ENCODE results near the gene REC114.

The REC114 gene

DNA sequence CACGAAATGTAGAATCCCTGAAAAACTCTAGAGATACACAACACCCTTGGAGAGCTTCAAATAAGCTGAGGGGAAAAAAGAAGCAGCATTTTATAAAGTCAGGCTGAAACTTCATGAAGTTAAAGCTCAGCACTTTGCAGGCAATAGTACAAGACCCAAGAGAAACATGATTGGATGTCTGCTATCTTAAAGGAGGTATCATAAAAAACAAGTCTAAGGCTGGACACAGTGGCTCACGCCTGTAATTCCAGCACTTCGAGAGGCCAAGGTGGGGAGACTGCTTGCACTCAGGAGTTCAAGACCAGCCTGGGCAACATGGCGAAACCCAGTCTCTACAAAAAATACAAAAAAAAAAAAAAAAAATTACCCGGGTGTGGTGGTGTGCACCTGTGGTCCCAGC is 147.3 kb downstream of the REC114 start:
- 90% methylated on average over 2 of the region's 5 CpGs for WGBS (ENCODE audit: insufficient coverage)
- no peak for DNase-seq
- no peak overlapping the region for H3K27ac ChIP-seq (ENCODE audit: insufficient read depth in 1 of 2, low read depth in 1 of 2, low read length in 2 of 2, poor library complexity in 1 of 2, severe bottlenecking in 2 of 2)
- no peak overlapping the region for H3K4me3 ChIP-seq (ENCODE audit: control insufficient read depth in 1 of 7, extremely low read depth in 1 of 7, insufficient read depth in 4 of 7, low read depth in 2 of 7, low read length in 6 of 7)
- CTCF ChIA-PET, result interaction anchor here (0.6 to 1.9 kb wide), 4 partner anchors 19 to 324 kb away, joined by 3 to 5 read pairs (median 3); no protein-coding TSS in a partner anchor
- peaks cover 9 to 45% (median 26%) of the 10 kb centered on the region in 4 experiments for H3K36me3 ChIP-seq (ENCODE audit: control insufficient read depth in 4 of 4, insufficient read depth in 4 of 4, low read length in 3 of 4)
- no peaks in the 10 kb centered on the region for H3K9me3 ChIP-seq (ENCODE audit: control extremely low read depth in 1 of 5, control insufficient read depth in 4 of 5, insufficient read depth in 2 of 5, low read depth in 1 of 5, low read length in 4 of 5)
- no peaks in the 10 kb centered on the region for H3K27me3 ChIP-seq (replicated peaks in 2 of 5; ENCODE audit: control insufficient read depth in 4 of 5, insufficient read depth in 5 of 5, low read length in 4 of 5)
- H3K4me1 ChIP-seq (ENCODE audit: control extremely low read depth in 1 of 4, control insufficient read depth in 4 of 4, insufficient read depth in 4 of 4, low read length in 3 of 4), result peaks cover 0 to 14% (median 3%) of the 10 kb centered on the region in 4 experiments
- POLR2A ChIA-PET, result interaction anchor here (1.0 kb wide), 1 partner anchor 11 kb away, joined by 4 read pairs; no protein-coding TSS in a partner anchor

GRCh38 chr15:73593304-73594074 is 150.5 kb downstream of the REC114 start:
- Histone ChIP-seq H3K27ac (ENCODE audit: insufficient read depth in 1 of 2, low read depth in 1 of 2, low read length in 2 of 2, poor library complexity in 1 of 2, severe bottlenecking in 2 of 2) (no peak overlapping the region), H3K4me1 (ENCODE audit: control extremely low read depth in 1 of 4, control insufficient read depth in 4 of 4, insufficient read depth in 4 of 4, low read length in 3 of 4) (peaks cover 0 to 16% (median 5%) of the 10 kb centered on the region in 4 experiments), H3K9me3 (ENCODE audit: control extremely low read depth in 1 of 5, control insufficient read depth in 4 of 5, insufficient read depth in 2 of 5, low read depth in 1 of 5, low read length in 4 of 5) (no peaks in the 10 kb centered on the region), H3K4me3 (ENCODE audit: control insufficient read depth in 1 of 7, extremely low read depth in 1 of 7, insufficient read depth in 4 of 7, low read depth in 2 of 7, low read length in 6 of 7) (no peak overlapping the region), H3K27me3 (replicated peaks in 2 of 5; ENCODE audit: control insufficient read depth in 4 of 5, insufficient read depth in 5 of 5, low read length in 4 of 5) (no peaks in the 10 kb centered on the region), H3K36me3 (ENCODE audit: control insufficient read depth in 4 of 4, insufficient read depth in 4 of 4, low read length in 3 of 4) (peaks cover 0 to 22% (median 13%) of the 10 kb centered on the region in 4 experiments)
- WGBS (ENCODE audit: insufficient coverage), result no CpG with 5 or more reads among the region's 9 CpGs
- CTCF ChIA-PET, result interaction anchor here (0.8 to 2.4 kb wide), 3 partner anchors 13 to 36 kb away, joined by 3 to 7 read pairs (median 4); no protein-coding TSS in a partner anchor
- no peak for DNase-seq
- POLR2A ChIA-PET, result no interaction called here

DNA sequence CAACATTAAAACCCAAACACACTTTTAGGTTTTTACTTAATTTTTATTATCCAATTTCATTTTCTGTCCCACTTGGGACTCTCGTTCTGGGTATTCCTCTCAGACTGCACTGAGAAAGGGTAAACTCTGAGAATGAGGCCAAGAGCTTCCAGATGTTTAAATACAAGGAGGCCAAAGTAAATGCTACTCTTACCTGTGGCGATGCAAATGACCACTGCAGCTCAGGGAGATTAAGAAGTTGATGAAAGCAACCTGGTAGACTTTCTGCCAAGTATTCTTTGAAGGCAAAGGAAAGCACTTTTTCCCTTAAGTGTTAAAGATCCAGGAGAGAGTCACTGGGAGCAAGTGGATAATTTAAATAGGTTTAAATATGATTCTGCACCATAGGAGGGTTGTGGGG is 151.1 kb downstream of the REC114 start:
- no peak overlapping the region for H3K4me3 ChIP-seq (ENCODE audit: control insufficient read depth in 1 of 7, extremely low read depth in 1 of 7, insufficient read depth in 4 of 7, low read depth in 2 of 7, low read length in 6 of 7)
- H3K9me3 ChIP-seq (ENCODE audit: control extremely low read depth in 1 of 5, control insufficient read depth in 4 of 5, insufficient read depth in 2 of 5, low read depth in 1 of 5, low read length in 4 of 5), result no peaks in the 10 kb centered on the region
- DNase-seq, result no peak
- H3K36me3 ChIP-seq (ENCODE audit: control insufficient read depth in 4 of 4, insufficient read depth in 4 of 4, low read length in 3 of 4), result peaks cover 0 to 16% (median 9%) of the 10 kb centered on the region in 4 experiments
- 93% methylated on average over 2 of the region's 2 CpGs for WGBS (ENCODE audit: insufficient coverage)
- POLR2A ChIA-PET, result no interaction called here
- no peak overlapping the region for H3K27ac ChIP-seq (ENCODE audit: insufficient read depth in 1 of 2, low read depth in 1 of 2, low read length in 2 of 2, poor library complexity in 1 of 2, severe bottlenecking in 2 of 2)
- H3K4me1 ChIP-seq (ENCODE audit: control extremely low read depth in 1 of 4, control insufficient read depth in 4 of 4, insufficient read depth in 4 of 4, low read length in 3 of 4), result peaks cover 0 to 16% (median 5%) of the 10 kb centered on the region in 4 experiments
- CTCF ChIA-PET, result interaction anchor here (2.4 kb wide), 1 partner anchor 12 kb away, joined by 7 read pairs; no protein-coding TSS in a partner anchor
- H3K27me3 ChIP-seq (replicated peaks in 2 of 5; ENCODE audit: control insufficient read depth in 4 of 5, insufficient read depth in 5 of 5, low read length in 4 of 5), result no peaks in the 10 kb centered on the region

- ChIA-PET POLR2A (interaction anchor here (0.8 kb wide), 1 partner anchor 13 kb away, joined by 3 read pairs; no protein-coding TSS in a partner anchor), CTCF (interaction anchor here (0.6 to 3.0 kb wide), 7 partner anchors 9 to 1309 kb away, joined by 3 to 16 read pairs (median 3); no protein-coding TSS in a partner anchor)
- Histone ChIP-seq H3K4me3 (ENCODE audit: control insufficient read depth in 1 of 7, extremely low read depth in 1 of 7, insufficient read depth in 4 of 7, low read depth in 2 of 7, low read length in 6 of 7) (no peak overlapping the region), H3K27ac (ENCODE audit: insufficient read depth in 1 of 2, low read depth in 1 of 2, low read length in 2 of 2, poor library complexity in 1 of 2, severe bottlenecking in 2 of 2) (peak overlapping the region in 1 of 2 experiments; percentile 21), H3K9me3 (ENCODE audit: control extremely low read depth in 1 of 5, control insufficient read depth in 4 of 5, insufficient read depth in 2 of 5, low read depth in 1 of 5, low read length in 4 of 5) (no peaks in the 10 kb centered on the region), H3K4me1 (ENCODE audit: control extremely low read depth in 1 of 4, control insufficient read depth in 4 of 4, insufficient read depth in 4 of 4, low read length in 3 of 4) (peaks cover 0 to 25% (median 5%) of the 10 kb centered on the region in 4 experiments), H3K27me3 (replicated peaks in 2 of 5; ENCODE audit: control insufficient read depth in 4 of 5, insufficient read depth in 5 of 5, low read length in 4 of 5) (no peaks in the 10 kb centered on the region), H3K36me3 (ENCODE audit: control insufficient read depth in 4 of 4, insufficient read depth in 4 of 4, low read length in 3 of 4) (peaks cover 0 to 10% (median 4%) of the 10 kb centered on the region in 4 experiments)
- WGBS (ENCODE audit: insufficient coverage), result no CpG with 5 or more reads among the region's 1 CpG
- peak in 2 of 3 donors; percentile 49 to 65 for DNase-seq
These were observed 153.2 kb downstream of the REC114 start for GRCh38 chr15:73596174-73596573.

DNA sequence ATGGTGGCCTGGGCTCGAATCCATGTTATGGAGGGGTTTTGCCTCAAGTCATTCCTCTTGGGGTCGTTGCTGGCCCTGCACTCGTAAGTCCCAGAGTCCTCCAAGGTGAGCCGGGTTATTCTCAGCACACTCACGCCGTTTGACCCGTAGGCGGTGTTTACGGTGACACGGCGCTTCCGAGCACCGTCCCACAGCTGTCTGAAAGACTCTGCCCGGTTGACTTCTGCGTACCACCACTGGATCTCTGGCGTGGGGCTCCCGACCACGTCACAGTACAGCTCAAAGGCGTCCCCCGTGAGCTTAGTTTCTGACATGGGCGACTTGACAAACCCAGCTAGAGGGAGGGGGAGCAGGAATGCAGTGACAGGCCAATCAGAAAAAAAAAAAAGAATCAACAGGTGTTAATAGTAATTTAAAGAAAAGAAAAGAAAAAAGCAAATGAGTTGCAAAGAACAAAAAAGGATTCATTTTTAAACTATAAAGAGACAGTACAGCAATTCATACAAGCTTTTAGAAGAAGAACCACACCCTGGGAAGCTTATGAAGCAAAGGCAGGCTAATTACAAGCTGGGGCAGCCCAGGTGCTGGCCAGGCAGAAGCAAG is 154.2 kb downstream of the REC114 start:
- H3K27ac ChIP-seq (ENCODE audit: insufficient read depth in 1 of 2, low read depth in 1 of 2, low read length in 2 of 2, poor library complexity in 1 of 2, severe bottlenecking in 2 of 2), result no peak overlapping the region
- H3K4me3 ChIP-seq (ENCODE audit: control insufficient read depth in 1 of 7, extremely low read depth in 1 of 7, insufficient read depth in 4 of 7, low read depth in 2 of 7, low read length in 6 of 7), result no peak overlapping the region
- DNase-seq, result no peak
- peaks cover under 1 to 35% (median 13%) of the 10 kb centered on the region in 4 experiments for H3K4me1 ChIP-seq (ENCODE audit: control extremely low read depth in 1 of 4, control insufficient read depth in 4 of 4, insufficient read depth in 4 of 4, low read length in 3 of 4)
- 98% methylated on average over 21 of the region's 21 CpGs for WGBS (ENCODE audit: insufficient coverage)
- POLR2A ChIA-PET, result no interaction called here
- H3K36me3 ChIP-seq (ENCODE audit: control insufficient read depth in 4 of 4, insufficient read depth in 4 of 4, low read length in 3 of 4), result peaks cover 0 to 3% (median 2%) of the 10 kb centered on the region in 4 experiments
- H3K9me3 ChIP-seq (ENCODE audit: control extremely low read depth in 1 of 5, control insufficient read depth in 4 of 5, insufficient read depth in 2 of 5, low read depth in 1 of 5, low read length in 4 of 5), result no peaks in the 10 kb centered on the region
- H3K27me3 ChIP-seq (replicated peaks in 2 of 5; ENCODE audit: control insufficient read depth in 4 of 5, insufficient read depth in 5 of 5, low read length in 4 of 5), result no peaks in the 10 kb centered on the region
- CTCF ChIA-PET, result interaction anchor here (2.1 to 3.0 kb wide), 2 partner anchors 9 to 39 kb away, joined by 6 to 16 read pairs; no protein-coding TSS in a partner anchor

DNA sequence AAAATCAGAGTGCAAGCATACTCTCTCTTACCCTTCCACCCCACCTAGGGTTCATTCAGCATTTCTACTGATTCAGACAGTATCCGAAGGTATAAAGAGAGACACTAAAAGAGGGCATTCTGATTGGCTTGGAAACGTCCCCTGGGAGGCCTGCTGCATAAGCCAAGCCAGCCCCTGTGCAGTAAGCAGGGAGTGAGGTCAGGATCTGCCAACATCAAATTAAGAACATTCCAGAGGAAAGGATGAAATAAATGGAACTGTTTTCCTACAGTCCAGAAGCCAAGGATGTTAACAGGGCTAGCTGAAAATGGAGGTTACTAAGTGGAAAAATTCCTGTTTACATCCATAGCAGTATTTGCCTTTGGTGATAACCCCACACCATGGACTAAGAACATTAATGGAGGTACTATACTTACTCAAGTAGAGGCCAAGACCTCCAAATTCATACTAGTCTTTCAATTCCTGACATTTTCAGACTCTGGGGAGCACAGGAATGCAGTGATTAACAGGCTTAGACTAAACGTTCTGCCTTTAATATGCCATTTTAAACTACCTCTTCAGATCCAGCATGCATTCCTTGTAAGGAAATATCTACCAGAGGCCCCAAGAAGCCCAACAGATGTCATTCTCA is 155.7 kb downstream of the REC114 start:
- ChIA-PET CTCF (no interaction called here), POLR2A (no interaction called here)
- Histone ChIP-seq H3K4me1 (ENCODE audit: control extremely low read depth in 1 of 4, control insufficient read depth in 4 of 4, insufficient read depth in 4 of 4, low read length in 3 of 4) (peaks cover 4 to 45% (median 21%) of the 10 kb centered on the region in 4 experiments), H3K9me3 (ENCODE audit: control extremely low read depth in 1 of 5, control insufficient read depth in 4 of 5, insufficient read depth in 2 of 5, low read depth in 1 of 5, low read length in 4 of 5) (no peaks in the 10 kb centered on the region), H3K4me3 (ENCODE audit: control insufficient read depth in 1 of 7, extremely low read depth in 1 of 7, insufficient read depth in 4 of 7, low read depth in 2 of 7, low read length in 6 of 7) (no peak overlapping the region), H3K27ac (ENCODE audit: insufficient read depth in 1 of 2, low read depth in 1 of 2, low read length in 2 of 2, poor library complexity in 1 of 2, severe bottlenecking in 2 of 2) (no peak overlapping the region), H3K27me3 (replicated peaks in 2 of 5; ENCODE audit: control insufficient read depth in 4 of 5, insufficient read depth in 5 of 5, low read length in 4 of 5) (no peaks in the 10 kb centered on the region), H3K36me3 (ENCODE audit: control insufficient read depth in 4 of 4, insufficient read depth in 4 of 4, low read length in 3 of 4) (peaks cover 0 to 3% (median 2%) of the 10 kb centered on the region in 4 experiments)
- WGBS (ENCODE audit: insufficient coverage), result 97% methylated on average over 3 of the region's 3 CpGs
- DNase-seq, result no peak
